Fibroblast of skin of back (primary cell): ENCODE measurements around the gene RABGEF1. TPM values are rescaled to one million over a fixed set of nuclear protein-coding genes. Genes with fewer than 3 reads are reported as not detected.
A peak's percentile ranks its signal among the peaks of the same experiment; 100 is the strongest.
"Not testable (repeated sequence)": the region's sequence is repeated elsewhere in the genome, so short reads cannot be mapped to it uniquely, and the experiment has no call there.

Experiments
- DNase-seq: peaks from one replicate; pipeline ENCODE4 v3.0.0-alpha.2; 2013
- polyA plus RNA-seq, 2 experiments: library from polyadenylated mRNA; unstranded; fragments of 120-200 nt; gene quantifications; one replicate each; pipeline ENCODE4 v1.2.1, GENCODE V29; 2013; ENCODE audit not compliant: insufficient read length in 2 of 2

Gene RABGEF1
- polyA plus RNA-seq (2013, experiment 1 of 2; ENCODE audit: insufficient read length) = 35.9 TPM
- polyA plus RNA-seq (2013, experiment 2 of 2; ENCODE audit: insufficient read length) = 31.9 TPM

GRCh38 chr7:66740302-66740979, at the start of gene RABGEF1:
Gene RABGEF1 (plus strand): TSS chr7:66740733. CDS start chr7:66771900, 31,167 bp downstream.
- DNase-seq = peak; percentile 97

DNA sequence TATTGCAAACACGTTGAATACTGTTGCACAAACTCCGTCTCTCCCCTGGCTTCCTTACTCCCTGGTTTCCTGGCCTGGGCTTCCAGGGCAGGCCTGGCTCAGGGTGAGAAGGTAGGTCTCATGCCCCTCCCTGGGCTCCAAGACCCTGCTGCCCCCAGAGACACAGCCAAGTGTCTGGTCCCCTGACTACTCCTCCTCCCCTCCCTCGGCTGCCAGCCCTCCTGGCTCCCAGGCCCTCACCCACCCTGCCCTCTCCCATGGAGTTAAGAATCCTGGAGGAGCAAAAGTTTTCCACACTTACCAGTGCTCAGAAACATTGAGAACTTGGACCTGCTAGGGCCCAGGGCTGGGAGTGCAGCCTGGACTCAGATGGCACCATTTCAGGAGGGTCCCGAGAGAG, 47.2 kb upstream of the RABGEF1 start:
- no peak for DNase-seq

DNA sequence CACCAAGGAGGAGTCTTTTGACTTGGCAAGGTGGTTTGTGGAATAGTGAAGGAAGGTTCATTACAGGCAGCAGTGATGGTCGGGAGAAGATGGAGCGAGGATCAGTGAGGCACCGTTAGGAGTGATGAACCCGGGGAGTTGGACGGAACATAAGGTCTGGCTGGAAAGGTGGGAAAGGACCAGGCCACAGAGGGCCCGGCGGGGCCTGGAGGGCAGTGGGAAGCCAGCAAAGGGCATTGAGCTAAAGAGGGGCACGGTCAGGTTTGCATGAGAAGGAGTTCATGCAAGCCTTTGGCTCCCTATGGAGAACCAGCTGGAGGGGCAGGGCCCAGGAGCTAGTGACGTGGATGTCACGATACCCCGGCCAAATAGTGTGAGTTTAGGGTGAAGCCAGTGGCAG, 46.2 kb upstream of the RABGEF1 start:
- DNase-seq = no peak

DNA sequence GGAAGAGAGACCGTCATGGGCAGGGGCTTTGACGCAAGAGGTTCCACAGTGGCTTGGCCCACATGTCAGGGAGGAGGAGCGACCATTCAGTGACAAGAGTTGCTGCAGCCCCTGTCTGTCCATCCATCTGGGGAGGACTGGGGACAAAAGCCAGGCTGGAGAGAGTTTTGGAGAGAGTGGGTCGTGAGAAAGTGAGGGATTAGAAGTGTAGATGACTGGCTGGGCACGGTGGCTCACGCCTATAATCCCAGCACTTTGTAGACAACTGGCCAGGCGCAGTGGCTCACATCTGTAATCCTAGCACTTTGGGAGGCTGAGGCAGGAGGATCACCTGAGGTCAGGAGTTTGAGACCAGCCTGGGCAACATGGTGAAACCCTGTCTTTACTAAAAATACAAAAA, 45.1 kb upstream of the RABGEF1 start:
- not testable (repeated sequence) for DNase-seq

DNA sequence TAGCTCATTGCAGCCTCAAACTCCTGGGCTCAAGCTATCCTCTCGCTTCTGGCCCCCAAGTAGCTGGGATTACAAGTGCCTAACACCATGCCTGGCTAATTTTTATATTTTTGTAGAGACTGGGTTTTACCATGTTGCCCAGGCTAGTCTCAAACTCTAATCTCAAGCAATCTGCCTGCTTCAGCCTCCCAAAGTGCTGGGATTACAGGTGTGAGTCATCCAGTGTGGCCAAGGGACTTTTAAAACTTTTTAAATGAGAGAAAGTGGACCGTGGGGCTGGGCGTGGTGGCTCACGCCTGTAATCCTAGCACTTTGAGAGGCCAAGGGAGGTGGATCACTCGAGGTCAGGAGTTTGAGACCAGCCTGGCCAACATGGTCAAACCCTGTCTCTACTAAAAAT, 44.4 kb upstream of the RABGEF1 start:
- not testable (repeated sequence) for DNase-seq

- DNase-seq = peak; percentile 9
Measured at GRCh38 chr7:66696774-66697191, 43.8 kb upstream of the RABGEF1 start.

DNA sequence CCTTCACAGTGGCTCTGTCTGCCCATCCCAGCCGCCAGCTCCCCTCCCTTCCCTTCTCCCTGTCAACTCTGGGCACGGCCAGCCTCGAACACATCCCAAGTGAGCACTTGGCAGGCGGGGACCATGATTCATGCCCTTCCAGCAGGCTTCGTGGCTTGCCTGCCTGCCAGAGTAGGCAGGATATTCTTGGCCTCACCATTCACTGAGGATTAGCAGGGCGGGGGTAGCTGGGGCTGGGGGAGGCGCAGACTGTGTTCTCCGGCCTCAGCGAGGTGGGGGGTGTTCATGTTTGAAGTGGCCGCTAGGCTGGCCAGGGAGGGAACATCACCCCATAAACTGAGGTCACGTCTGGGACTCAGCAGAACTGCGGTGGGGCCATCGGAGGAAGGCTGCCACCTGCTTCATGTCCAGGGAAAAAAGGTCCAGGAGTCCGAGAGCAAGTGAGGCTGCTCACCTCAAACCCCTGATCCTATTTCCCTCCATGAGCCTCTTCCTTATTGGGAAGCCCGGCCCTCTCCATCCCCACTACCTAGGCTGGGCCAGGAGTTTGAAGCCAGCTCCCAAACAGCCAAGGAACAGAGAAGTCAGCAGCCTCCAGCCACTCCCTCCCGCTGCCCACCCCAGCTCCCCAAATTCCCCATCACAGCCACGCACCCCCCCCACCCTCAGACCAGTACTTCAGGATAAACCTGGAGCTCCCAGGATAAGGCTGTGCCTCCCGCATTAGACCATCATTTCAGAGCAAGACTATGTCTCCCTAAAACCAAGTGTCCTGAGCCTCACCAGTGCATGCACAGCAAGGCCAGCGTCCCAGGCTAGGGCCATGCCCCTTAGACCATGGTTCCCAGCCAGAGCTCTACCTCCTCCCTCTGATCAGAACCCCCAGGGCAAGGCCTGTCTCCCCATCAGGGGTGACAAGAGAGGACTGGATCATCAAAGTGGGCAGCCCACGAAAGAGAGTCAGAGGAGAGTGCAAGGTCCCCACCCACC, 42.8 kb upstream of the RABGEF1 start:
- peak; percentile 59 for DNase-seq

DNA sequence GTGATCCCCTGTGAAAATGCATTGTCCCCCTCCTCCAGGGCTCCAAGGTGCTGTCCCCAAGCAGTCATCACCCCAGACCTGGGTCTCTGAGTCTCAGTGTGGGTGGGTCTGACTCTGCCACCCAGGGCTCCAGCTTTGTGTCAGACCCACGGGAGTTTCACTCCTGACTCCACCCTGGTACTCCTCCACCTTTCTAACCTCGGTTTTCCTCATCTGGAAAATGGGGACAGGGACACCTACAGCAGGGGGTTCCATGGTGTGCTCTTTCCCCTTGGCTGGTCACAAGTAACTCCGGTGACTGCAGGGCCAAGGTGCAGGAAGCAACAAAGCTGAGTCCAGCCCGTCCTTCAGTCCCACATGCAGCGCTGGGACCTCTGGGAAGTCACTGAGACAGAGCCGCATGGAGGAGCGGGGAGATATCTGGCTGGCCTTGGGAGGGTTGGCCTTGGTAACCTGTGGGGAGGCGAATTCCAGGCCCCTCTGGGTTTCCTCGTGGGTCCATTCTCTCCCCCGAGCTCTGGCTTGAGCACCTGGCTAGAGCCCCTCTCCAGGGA, 41.8 kb upstream of the RABGEF1 start:
- no peak for DNase-seq

DNA sequence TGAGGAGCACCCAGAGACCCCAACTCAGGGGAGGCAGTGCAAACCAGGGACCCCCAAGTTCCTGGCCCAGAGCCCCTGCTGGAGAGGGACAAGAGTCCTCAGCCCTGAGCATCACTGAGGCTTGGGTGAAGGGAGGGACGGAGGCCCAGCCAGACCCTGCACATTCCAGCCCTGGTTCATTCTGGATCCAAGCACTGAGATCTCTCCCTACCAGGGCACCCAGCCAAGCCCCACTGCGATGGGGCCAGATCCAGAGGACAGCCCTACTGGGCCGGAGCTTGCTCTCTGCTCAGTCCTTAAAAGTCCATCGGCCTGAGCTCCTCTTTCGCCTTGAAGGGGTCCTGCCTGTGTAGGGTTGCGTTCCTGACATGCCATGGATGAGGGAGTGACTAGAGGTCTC, 40.5 kb upstream of the RABGEF1 start:
- no peak for DNase-seq

- DNase-seq = no peak
Measured at GRCh38 chr7:66700633-66701131, 39.9 kb upstream of the RABGEF1 start.

DNA sequence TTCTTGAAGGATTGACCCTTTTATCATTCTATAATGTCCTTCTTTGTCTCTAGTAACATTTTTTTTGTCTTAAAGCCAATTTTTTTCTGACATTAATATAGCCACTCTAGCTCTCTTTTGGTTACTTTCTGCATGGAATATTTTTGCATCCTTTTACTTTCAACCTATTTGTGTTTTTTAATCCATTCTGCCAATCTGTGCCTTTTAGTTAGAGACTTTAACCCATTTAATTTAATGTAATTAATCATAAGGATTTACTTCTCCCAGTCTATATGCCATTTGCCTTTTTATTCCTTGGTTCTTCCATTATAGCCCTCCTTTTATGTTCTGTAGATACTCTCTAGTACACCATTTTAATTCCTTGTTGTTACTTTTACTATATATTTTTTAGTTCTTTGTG, 32.7 kb upstream of the RABGEF1 start:
- no peak for DNase-seq

DNA sequence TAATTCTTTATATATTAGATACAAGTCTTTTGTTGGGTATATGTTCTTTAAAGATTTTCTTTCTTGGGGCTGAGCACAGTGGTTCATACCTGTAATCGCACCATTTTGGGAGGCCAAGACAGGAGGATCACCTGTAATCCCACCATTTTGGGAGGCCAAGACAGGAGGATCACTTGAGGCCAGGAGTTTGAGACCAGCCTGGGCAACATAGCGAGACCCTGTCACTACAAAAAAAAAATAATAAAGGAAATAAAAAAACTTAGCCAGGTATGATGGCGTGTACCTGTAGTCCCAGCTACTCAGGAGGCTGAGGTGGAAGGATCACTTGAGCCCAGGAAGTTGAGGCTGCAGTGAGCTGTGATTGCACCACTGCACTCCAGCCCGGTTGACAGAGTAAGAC, 29.8 kb upstream of the RABGEF1 start:
- DNase-seq = not testable (repeated sequence)

GRCh38 chr7:66713687-66714086, 26.8 kb upstream of the RABGEF1 start:
- DNase-seq = no peak

DNA sequence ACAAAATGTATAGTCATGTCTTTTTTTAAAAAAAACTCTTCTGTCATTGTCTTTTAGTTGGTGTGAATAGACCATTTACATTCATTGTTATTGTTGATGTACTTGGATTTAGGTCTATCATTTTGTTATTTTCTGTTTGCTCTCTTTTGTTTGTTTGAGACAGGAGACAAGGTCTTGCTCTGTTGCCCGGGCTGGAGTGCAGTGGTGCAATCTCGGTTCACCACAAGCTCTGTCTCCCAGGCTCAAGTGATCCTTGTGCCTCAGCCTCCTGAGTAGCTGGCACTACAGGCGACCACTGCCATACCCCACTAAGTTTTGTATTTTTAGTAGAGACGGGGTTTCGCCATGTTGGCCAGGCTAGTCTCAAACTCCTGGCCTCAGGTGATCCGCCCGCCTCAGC, 23.9 kb upstream of the RABGEF1 start:
- not testable (repeated sequence) for DNase-seq

DNA sequence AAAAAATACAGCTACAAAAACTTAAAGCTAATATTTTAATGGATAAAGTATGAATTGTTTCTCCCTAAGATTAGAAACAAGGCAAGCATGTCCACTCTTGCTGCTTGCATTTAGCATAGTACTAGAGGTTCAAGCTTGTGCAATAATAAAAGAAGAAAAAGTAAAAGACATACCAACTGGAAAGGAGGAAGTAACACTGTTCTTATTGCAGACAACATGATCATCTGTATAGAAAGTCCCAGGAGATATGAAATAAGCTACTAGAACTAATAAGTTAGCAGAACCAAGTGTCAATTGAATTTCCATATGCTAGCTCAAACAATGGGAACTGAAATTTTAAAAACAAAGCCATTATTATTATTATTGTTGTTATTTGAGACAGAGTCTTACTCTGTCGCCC, 20.0 kb upstream of the RABGEF1 start:
- DNase-seq = no peak

DNA sequence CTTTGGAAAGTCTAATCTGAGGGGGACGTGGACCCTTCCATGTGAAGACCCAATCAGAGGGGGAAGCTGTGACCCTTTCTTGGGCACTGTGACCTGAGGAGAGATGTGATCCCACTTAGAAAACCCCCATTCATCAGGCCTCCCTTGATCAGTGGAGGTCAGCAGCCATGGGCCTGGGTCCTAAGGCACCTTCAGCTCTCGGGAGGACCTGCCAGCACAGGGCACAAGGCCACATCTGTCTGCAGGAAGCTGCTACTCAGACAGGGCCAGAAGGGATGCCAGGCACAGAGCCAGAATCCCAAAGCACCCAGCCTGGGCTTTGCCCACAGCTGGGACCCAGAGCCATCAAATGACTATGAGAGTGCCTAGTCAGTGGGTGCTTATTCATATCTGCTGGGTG, 14.7 kb upstream of the RABGEF1 start:
- no peak for DNase-seq

DNA sequence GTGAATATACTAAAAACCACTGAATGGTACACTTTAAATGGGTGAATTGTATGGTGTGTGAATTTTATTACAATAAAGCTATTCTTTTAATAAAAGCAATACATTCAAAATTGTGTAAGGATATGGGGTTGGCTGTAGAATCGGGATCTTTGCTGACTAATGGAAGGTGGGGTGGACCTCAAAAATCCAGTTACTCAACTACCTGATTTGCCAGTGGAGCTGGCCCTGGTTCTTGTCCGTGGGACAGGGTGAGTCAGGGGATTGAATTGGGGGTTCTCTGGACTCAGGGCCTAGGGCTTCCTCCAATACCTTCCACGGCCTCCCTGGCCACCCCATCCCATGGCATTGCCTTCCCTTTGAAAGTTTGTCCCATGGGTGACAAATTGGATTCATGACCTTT, 13.5 kb upstream of the RABGEF1 start:
- DNase-seq = no peak

DNA sequence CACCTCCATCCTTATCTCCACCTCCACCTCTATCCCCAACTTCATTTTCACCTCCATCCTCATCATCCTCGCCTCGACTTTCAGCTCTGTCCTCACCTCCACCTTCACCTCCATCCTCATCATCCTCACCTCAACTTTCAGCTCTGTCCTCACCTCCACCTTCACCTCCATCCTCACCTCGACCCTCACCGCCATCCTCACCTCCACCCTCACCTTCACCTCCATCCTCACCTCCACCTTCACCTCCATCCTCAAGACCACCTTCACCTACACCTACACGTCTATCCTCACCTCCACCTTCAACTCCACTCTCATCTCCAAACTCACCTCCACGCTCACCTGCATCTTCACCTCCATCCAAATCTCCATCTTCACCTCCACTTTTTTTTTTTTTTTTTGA, 12.0 kb upstream of the RABGEF1 start:
- no peak for DNase-seq

DNA sequence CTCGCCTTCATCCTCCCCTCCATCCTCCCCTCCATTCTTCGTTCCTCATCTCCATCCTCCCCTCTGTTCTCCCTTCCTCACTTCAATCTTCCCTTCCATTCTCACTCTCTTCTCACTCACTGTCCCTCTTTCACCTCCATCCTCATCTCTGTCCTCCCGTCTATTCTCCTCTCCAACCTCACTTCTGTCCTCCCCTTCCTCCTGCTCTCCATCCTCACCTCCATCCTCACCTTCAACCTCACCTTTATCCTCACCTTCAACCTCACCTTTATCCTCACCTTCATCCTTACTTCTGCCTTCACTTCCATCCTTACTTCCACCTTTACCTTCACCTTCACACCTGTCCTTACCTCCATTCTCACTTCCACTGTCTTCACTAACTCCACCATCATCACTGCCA, 11.3 kb upstream of the RABGEF1 start:
- no peak for DNase-seq

DNA sequence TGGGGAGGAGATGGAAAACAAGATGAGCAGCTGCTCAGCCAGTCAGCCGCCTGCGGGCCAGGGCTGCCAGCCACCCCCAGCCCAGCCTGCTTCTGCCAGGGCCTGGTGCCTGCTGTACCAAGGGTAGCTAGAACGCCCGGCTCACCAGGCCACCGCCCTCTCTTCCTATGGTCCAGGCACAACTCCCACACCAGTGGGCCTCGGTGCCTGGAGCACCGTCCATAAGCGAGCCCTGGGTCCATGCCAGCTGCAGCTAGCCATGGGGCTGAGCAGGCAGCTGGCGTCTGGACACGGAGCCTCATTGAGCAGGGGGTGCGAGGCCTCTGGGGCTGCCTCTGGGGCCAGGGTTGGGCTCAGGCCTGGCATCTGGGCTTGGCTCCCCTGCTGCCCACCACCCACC, 8.5 kb upstream of the RABGEF1 start:
- no peak for DNase-seq

DNA sequence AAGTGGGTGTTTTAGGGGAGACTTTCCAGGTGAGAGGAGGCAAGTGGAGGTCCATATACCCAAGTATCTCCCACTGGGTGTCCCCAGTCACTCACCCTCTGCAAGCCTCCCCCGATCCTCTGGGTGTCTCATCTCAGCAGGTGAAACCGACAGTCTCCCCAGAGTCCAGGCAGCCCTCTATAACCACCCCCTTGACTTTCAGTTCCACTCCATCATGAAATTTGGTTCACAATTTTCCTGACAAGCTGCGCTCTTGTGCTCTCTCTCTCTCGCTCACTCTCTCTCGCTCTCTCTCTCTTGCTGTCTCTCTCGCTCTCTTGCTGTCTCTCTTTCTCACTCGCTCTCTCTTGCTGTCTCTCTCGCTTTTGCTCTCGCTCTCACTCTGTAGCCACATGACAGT, 8.1 kb upstream of the RABGEF1 start:
- DNase-seq = no peak

DNA sequence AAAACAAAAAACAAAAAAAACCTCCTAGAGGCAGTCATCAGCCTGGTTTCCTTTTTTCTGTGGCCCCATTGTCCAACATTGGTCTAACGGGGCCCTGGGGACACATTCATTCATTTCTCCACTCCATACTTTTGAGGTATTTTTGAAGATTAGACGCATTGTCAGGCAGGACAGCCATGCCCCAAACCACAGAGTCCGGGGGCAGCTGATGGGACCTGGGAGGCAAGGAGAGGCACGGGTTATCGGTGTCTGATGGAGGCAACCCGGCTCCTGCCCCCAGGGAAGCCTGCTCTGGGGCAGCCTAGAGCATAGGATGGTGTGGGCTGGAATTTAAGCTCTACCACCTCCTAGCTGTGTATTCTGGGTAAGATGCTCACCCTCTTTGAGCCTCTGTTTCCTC, 6.5 kb upstream of the RABGEF1 start:
- DNase-seq = no peak

- DNase-seq = no peak
Measured at GRCh38 chr7:66735154-66735553, 5.4 kb upstream of the RABGEF1 start.
